Thymus (tissue), 11 donors: Measurements from ENCODE around the gene GRPEL1. TPM values are rescaled to one million over a fixed set of nuclear protein-coding genes. Genes with fewer than 3 reads are reported as not detected.

ENCODE experiments used
- DNase-seq, 9 donors: peaks; one replicate each; pipeline ENCODE4 v3.0.0-alpha.2; 2013; ENCODE audit warnings: low spot score in 9 of 9, low read depth in 6 of 9, missing footprints in 1 of 9
- H3K27ac ChIP-seq, 2 donors: one replicate each; pipeline ENCODE4 v1.5.1; 2013; ENCODE audit warnings: control low read depth in 1 of 2, low read depth in 1 of 2, low read length in 1 of 2, mild to moderate bottlenecking in 1 of 2, moderate library complexity in 1 of 2
- H3K27me3 ChIP-seq, 2 donors: one replicate each; pipeline ENCODE4 v1.5.1; 2013; ENCODE audit warnings: low read length in 1 of 2; ENCODE audit not compliant: control insufficient read depth in 2 of 2, insufficient read depth in 1 of 2
- H3K36me3 ChIP-seq, 2 donors: one replicate each; pipeline ENCODE4 v1.5.1; 2013; ENCODE audit warnings: low read length in 1 of 2, mild to moderate bottlenecking in 1 of 2, moderate library complexity in 1 of 2; ENCODE audit not compliant: control insufficient read depth in 2 of 2, insufficient read depth in 2 of 2
- H3K4me1 ChIP-seq, 2 donors: one replicate each; pipeline ENCODE4 v1.5.1; 2013; ENCODE audit warnings: low read length in 2 of 2; ENCODE audit not compliant: control insufficient read depth in 2 of 2, insufficient read depth in 2 of 2
- H3K4me3 ChIP-seq, 2 donors: one replicate each; pipeline ENCODE4 v1.5.1; 2013; ENCODE audit warnings: low read length in 2 of 2, control low read depth in 1 of 2, mild to moderate bottlenecking in 1 of 2
- H3K9me3 ChIP-seq, 2 donors: one replicate each; pipeline ENCODE4 v1.5.1; 2013; ENCODE audit warnings: low read length in 1 of 2, mild to moderate bottlenecking in 1 of 2; ENCODE audit not compliant: control insufficient read depth in 2 of 2, insufficient read depth in 1 of 2
- WGBS: extraction: QIAGEN DNeasy Blood & Tissue Kit; methylation state at CpG from one replicate; pipeline ENCODE4 v1.1.7; 2013; 5-methylcytosine and 5-hydroxymethylcytosine counted together
- polyA plus RNA-seq: library from polyadenylated mRNA; stranded (reverse); fragments of 200-250 nt; gene quantifications from one replicate; pipeline ENCODE4 v1.2.3, GENCODE V29; 2013
- total RNA-seq: library from RNA; stranded (reverse); fragments of 120-200 nt; gene quantifications from one replicate; pipeline ENCODE4 v1.2.4, GENCODE V29; 2013
- donor health status: healthy.

The GRPEL1 gene
- total and polyA plus RNA-seq, 2 donors = 20.4 to 29.7 TPM

DNA sequence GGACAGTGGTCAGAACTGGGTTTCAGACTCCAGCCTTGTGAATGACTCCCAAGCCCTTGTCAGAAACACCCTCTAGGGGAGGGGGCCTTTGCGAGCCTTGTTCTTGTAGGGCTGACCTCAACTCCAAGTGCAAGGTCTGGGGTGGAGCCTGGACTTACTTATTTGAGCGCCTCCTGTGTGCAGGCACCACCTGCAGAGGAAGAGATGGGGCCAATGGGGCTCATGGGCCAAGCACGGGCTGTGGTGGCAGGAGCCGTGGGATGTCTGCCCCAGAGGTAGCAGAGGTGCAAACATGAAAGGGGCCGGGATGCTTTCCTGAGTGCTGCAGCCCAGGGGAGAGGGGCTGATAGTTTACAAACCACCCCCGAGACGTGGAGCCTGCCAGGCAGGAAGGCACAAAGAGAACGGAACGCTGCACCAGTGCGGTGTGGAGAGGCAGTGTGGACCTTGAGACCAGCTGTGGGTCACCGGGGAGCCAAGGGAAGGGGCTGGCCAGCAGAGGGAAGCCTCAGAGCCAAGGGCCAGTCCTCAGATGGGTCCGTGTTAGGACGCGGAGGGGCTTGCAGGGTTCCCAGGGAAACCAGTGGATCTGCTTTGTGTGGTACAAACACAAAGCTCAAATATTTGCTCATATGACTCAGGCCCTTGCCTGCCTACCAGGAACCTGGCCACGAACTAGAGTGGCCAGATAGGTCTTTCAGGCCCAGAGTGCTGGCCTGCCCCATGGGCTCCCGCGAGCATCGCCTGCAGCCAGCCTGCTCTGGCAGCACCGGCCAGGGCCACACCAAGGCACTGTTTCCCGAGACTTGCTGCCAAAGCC, 33.4 kb downstream of the GRPEL1 start:
- DNase-seq = no peak
- Histone ChIP-seq H3K4me1 (no peaks in the 10 kb centered on the region), H3K27ac (peak overlapping the region in 1 of 2 donors; percentile 4), H3K36me3 (peaks cover 18 to 32% of the 10 kb centered on the region in 2 donors), H3K9me3 (peaks cover 0 to 4% of the 10 kb centered on the region in 2 donors), H3K4me3 (no peak overlapping the region), H3K27me3 (no peaks in the 10 kb centered on the region)
- WGBS = 91% methylated on average over 20 of the region's 20 CpGs

DNA sequence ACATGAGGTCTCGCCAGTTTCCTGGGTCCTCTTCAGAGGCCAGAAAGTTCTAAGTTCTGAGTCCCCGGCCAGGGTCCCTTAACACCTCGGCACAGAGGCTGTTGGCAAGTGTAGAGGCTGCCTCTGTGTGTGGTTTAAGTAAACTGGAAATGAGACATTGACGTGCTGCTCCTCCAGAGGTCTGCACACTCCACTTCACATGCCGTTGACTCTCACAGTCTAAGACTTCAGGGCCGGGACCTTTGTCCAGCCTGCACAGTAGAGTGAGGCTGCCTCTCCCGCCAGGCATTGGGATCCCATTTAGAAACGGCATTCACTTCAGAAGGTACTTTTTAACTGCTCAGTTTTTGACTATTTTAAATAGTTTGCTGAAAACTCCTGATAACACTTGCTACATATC, 35.3 kb downstream of the GRPEL1 start:
- Histone ChIP-seq H3K9me3 (peaks cover 0 to 4% of the 10 kb centered on the region in 2 donors), H3K4me3 (no peak overlapping the region), H3K27me3 (no peaks in the 10 kb centered on the region), H3K4me1 (no peaks in the 10 kb centered on the region), H3K27ac (no peak overlapping the region), H3K36me3 (peaks cover 27 to 41% of the 10 kb centered on the region in 2 donors)
- WGBS = 96% methylated on average over 8 of the region's 8 CpGs
- no peak for DNase-seq

DNA sequence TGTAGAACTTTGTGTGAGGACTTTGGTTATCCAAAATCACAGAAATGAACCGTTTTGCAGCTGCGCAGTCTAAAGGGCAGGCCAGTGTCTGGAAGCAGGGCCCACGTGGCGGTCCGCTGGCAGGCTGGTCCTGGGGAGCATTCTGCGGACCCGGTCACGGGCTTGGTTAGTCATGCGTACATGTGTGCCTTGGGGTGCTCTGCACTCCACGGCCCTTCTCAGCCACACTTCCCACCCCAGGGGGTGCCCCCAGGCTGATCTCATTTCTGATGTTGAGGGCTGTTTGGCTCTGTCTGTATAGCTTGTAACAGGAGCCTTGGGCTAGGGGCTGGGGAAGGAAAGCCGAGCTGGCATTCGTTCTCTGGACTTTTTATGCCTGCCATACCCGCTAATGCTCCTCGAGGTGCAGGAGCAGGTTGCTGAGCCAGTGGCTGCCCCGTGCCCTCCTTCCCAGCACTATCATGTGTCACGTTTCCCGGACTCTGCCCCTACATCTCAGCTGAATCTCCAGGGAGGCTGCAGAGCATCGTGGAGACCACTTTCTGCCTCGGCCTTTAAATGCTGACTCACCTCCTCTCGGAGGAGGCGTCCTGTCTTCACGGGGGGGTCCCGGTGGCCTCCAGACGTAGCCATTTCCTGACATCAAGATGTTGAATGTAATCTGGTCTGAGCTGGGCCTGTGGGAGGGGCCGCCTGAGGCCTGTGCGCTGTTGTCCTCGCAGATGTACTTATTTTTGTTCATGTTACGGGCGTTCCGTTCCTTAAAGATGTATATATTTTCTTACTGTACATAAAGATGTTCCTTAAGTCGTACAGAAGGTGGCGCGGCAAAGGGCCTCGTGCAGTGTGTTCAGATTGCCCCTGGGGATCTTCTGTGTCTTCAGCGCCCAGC, 36.1 kb downstream of the GRPEL1 start:
- peaks cover 0 to 4% of the 10 kb centered on the region in 2 donors for H3K9me3 ChIP-seq
- 76% methylated on average over 35 of the region's 35 CpGs for WGBS
- no peak overlapping the region for H3K4me3 ChIP-seq
- H3K4me1 ChIP-seq = no peaks in the 10 kb centered on the region
- no peak overlapping the region for H3K27ac ChIP-seq
- no peak for DNase-seq
- peaks cover 28 to 46% of the 10 kb centered on the region in 2 donors for H3K36me3 ChIP-seq
- H3K27me3 ChIP-seq = no peaks in the 10 kb centered on the region

DNA sequence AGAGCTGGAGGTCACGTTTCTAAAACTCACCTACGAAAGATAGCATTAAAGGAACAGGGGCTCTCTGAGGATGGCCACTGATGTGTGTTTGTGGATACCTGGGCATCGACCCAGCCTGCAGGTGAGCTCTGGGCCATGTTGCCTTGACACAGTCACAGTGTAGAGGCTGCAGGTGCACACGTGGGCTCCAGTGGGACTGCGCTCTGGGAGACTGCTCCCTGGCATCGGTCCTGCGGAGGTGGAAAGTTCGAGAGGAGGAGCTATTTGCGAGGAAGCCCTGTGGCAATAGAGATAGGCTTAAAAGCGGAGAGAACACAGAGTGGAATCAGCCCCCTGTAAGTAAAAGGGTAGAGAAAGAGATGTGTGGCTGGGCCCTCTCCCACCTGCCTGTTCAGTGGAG, 37.0 kb downstream of the GRPEL1 start:
- Histone ChIP-seq H3K4me3 (no peak overlapping the region), H3K36me3 (peaks cover 31 to 55% of the 10 kb centered on the region in 2 donors), H3K27me3 (no peaks in the 10 kb centered on the region), H3K9me3 (peaks cover 0 to 4% of the 10 kb centered on the region in 2 donors), H3K4me1 (no peaks in the 10 kb centered on the region), H3K27ac (no peak overlapping the region)
- DNase-seq = no peak
- 98% methylated on average over 10 of the region's 10 CpGs for WGBS

DNA sequence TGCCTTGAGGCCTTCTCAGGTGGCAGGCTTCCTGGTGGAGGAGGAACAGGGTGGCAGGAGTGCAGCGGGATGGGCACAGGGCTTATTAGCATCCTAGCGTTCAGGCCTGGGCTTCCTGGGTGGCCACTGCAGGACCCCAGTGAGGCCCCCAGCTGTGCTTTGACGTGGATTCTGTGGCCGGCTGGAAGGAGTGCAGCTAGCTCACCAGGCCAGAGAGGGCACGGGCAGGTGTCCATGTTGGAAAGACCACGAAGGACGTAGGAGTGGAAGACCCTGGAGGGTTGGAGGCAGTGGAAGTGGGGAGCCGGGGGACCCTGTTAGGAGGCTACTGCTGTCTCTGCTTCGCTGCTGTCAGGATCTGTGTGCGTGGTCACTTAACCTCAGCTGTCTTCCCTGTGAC, 37.9 kb downstream of the GRPEL1 start:
- Histone ChIP-seq H3K27me3 (no peaks in the 10 kb centered on the region), H3K4me1 (no peaks in the 10 kb centered on the region), H3K36me3 (peaks cover 40 to 64% of the 10 kb centered on the region in 2 donors), H3K9me3 (peaks cover 0 to 4% of the 10 kb centered on the region in 2 donors), H3K4me3 (no peak overlapping the region), H3K27ac (no peak overlapping the region)
- WGBS = 99% methylated on average over 10 of the region's 10 CpGs
- no peak for DNase-seq

DNA sequence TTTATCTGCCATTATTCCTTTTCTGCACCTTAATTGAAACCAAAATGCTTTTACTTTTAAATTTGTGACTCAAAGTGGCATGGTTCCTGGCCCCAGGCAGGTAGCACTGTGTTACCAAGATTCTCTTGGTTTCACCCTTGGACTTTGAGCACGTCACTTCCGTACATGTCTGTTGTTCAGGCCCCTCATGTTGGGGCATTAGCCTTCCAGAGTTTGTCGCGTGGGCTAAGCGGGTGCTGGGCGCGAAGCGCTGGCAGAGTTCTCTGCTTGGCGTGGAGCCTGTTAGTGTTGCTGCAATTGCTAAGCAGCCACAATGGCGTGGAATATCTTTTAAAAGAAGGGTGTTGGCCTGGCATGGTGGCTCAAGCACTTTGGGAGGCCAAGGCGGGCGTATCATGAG, 38.7 kb downstream of the GRPEL1 start:
- Histone ChIP-seq H3K9me3 (peaks cover 0 to 4% of the 10 kb centered on the region in 2 donors), H3K27ac (no peak overlapping the region)

DNA sequence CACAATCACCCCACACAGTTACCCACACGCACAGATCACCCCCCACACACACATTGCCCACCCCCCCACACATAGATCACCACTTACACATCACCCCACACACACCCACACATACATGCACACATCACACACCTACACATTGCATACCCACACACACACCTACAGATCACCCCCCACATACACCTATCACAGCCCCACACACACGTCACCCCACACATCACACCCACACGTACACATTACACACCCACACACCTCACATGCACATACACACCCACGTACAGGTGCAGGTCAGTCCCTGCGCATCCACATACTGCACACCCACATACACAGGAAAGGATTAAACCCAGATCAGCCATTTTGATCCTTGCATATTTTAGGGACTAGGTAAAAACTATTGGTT, 40.0 kb downstream of the GRPEL1 start:
- H3K27me3 ChIP-seq = no peaks in the 10 kb centered on the region
- H3K4me1 ChIP-seq = no peaks in the 10 kb centered on the region
- H3K9me3 ChIP-seq = peaks cover 0 to 4% of the 10 kb centered on the region in 2 donors
- H3K36me3 ChIP-seq = peaks cover 54 to 80% of the 10 kb centered on the region in 2 donors
- WGBS = 97% methylated on average over 5 of the region's 5 CpGs
- no peak overlapping the region for H3K4me3 ChIP-seq
- H3K27ac ChIP-seq = no peak overlapping the region
- DNase-seq = no peak

More for the DNA sequence above, 38.7 kb downstream of the GRPEL1 start:
- Histone ChIP-seq H3K36me3 (peaks cover 46 to 71% of the 10 kb centered on the region in 2 donors), H3K27me3 (no peaks in the 10 kb centered on the region), H3K4me3 (no peak overlapping the region), H3K4me1 (no peaks in the 10 kb centered on the region)
- DNase-seq = no peak
- WGBS = 98% methylated on average over 12 of the region's 12 CpGs

DNA sequence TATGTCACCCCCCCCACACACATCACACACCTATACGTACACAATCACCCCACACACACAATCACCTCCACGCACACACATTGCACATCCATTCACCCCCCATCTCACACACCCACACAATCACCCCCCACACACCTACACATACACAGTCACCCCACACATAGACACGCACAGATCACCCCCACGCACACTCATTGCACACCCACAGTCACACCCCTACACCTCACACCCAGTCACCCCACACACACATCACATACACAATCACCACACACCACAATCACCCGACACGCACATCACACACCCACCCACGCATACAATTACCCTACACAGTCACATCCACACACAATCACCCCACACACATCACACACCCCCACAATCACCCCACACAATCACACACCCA, 40.6 kb downstream of the GRPEL1 start:
- H3K36me3 ChIP-seq = peaks cover 54 to 78% of the 10 kb centered on the region in 2 donors
- DNase-seq = no peak
- WGBS = 98% methylated on average over 7 of the region's 7 CpGs
- H3K9me3 ChIP-seq = peaks cover 0 to 4% of the 10 kb centered on the region in 2 donors
- H3K4me1 ChIP-seq = no peaks in the 10 kb centered on the region
- no peak overlapping the region for H3K27ac ChIP-seq
- H3K4me3 ChIP-seq = no peak overlapping the region
- H3K27me3 ChIP-seq = no peaks in the 10 kb centered on the region

DNA sequence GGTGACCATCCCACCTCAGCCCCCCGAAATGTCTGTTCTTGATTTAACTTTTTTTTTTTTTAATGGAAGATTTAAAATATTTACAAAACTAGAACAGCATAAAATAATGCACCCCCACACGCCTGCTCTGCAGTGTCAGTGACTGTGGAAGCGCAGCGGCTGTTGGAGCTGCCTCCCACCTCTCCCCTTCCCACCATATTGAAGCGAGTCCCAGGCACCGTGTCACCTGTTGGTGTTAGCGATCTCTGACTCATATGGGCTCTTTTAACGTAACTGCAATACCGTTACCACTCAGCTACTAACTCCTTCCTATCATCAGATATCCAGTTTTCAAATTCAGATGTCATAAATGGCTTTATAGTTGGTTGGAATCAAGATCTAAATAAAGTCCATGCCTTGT, 41.8 kb downstream of the GRPEL1 start:
- Histone ChIP-seq H3K27ac (no peak overlapping the region), H3K36me3 (peaks cover 58 to 73% of the 10 kb centered on the region in 2 donors), H3K27me3 (no peaks in the 10 kb centered on the region), H3K4me3 (no peak overlapping the region), H3K9me3 (peaks cover 0 to 4% of the 10 kb centered on the region in 2 donors), H3K4me1 (no peaks in the 10 kb centered on the region)
- WGBS = 98% methylated on average over 9 of the region's 9 CpGs
- DNase-seq = no peak
